ENCODE data around the gene CPPED1.

Gene CPPED1

DNA sequence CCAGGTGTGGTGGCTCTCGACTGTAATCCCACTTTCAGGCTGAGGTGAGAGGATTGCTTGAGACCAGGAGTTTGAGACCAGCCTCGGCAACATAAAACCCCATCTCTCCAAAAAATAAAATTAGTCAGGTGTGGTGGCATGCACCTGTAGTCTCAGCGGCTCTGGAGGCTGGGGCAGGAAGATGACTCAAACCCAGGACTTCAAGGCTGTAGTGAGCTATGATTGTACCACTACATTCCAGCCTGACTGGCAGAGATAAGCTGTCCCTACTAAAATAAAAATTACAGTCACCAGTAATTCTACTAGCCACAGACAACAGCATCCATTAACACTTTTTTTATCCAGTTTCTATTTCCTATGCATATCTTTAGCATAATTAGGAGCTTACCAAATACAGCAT, 176.3 kb downstream of the CPPED1 start:
- H3K4me1 ChIP-seq (ENCODE audit: control insufficient read depth, insufficient read depth, low read length): no peaks in the 10 kb centered on the region
- no peaks in the 10 kb centered on the region for H3K9me3 ChIP-seq (ENCODE audit: control insufficient read depth, insufficient read depth, low read length)
- H3K27me3 ChIP-seq (ENCODE audit: control insufficient read depth, insufficient read depth, low read length): no peaks in the 10 kb centered on the region
- H3K9ac ChIP-seq (ENCODE audit: low read depth, low read length): no peak overlapping the region
- H3K36me3 ChIP-seq (ENCODE audit: control insufficient read depth, insufficient read depth, low read length): no peaks in the 10 kb centered on the region
- no peak overlapping the region for H3K4me3 ChIP-seq (ENCODE audit: low read depth, low read length)

DNA sequence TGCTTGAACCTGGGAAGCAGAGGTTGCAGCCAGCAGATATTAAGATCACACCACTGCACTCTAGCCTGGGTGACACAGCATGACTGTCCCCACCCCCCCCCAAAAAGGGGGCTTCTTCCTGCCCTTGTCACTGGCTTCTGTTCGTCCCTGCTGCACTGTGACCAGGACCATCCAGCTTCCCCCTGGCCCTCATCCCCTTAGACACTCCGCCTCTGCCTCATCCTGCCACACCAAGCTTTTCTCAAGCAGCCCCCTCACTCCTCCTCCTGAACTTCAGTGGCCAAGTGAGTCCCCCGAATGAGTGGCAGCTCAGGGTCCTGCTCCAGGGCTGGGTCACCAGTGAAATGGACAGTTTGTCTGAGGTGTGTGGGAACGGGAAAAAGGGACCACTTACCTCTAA, 177.3 kb downstream of the CPPED1 start:
- Histone ChIP-seq H3K4me1 (ENCODE audit: control insufficient read depth, insufficient read depth, low read length) (no peaks in the 10 kb centered on the region), H3K27me3 (ENCODE audit: control insufficient read depth, insufficient read depth, low read length) (no peaks in the 10 kb centered on the region), H3K4me3 (ENCODE audit: low read depth, low read length) (no peak overlapping the region), H3K9me3 (ENCODE audit: control insufficient read depth, insufficient read depth, low read length) (no peaks in the 10 kb centered on the region), H3K36me3 (ENCODE audit: control insufficient read depth, insufficient read depth, low read length) (no peaks in the 10 kb centered on the region), H3K9ac (ENCODE audit: low read depth, low read length) (no peak overlapping the region)

DNA sequence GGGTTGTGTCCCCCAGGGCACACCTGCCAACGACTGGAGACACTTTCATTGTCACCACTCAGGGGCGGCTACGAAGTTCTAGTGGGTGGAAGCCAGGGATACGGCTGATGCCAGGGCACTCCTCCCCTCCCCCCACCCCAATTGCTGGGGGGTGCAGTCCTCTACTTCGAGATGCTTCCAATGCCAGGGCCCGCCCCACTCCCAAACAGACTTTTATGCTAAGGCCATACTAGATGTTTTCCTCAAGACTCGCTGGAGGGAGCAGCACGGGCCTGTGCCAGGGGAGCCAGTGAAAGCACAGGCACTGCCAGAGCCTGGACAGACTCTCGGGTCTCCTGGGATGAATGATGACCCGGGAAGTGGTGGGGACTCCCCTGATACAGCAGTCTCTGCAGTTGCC, 178.0 kb downstream of the CPPED1 start:
- Histone ChIP-seq H3K4me3 (ENCODE audit: low read depth, low read length) (no peak overlapping the region), H3K36me3 (ENCODE audit: control insufficient read depth, insufficient read depth, low read length) (no peaks in the 10 kb centered on the region), H3K9ac (ENCODE audit: low read depth, low read length) (no peak overlapping the region), H3K4me1 (ENCODE audit: control insufficient read depth, insufficient read depth, low read length) (no peaks in the 10 kb centered on the region), H3K9me3 (ENCODE audit: control insufficient read depth, insufficient read depth, low read length) (no peaks in the 10 kb centered on the region), H3K27me3 (ENCODE audit: control insufficient read depth, insufficient read depth, low read length) (no peaks in the 10 kb centered on the region)

DNA sequence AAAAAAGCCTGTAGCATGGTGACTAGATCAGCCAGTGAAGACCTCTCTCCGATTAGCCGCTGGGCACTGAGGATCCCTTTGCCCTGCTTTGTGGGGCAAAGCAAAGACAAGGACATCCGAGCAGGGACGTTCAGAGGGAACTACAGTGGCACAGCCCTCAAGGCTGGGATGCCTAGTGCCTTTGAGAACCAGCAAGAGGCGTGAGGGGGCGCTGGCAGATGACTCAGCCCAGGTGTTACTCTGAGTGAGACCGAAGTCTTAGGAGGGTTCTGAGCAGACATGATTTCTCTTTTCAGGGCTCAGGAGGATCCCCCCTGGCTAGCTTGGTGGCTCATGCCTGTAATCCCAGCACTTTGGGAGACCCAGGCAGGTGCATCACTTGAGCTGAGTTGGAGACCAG, 178.6 kb downstream of the CPPED1 start:
- H3K9me3 ChIP-seq (ENCODE audit: control insufficient read depth, insufficient read depth, low read length): no peaks in the 10 kb centered on the region
- H3K4me1 ChIP-seq (ENCODE audit: control insufficient read depth, insufficient read depth, low read length): no peaks in the 10 kb centered on the region
- no peaks in the 10 kb centered on the region for H3K27me3 ChIP-seq (ENCODE audit: control insufficient read depth, insufficient read depth, low read length)
- H3K9ac ChIP-seq (ENCODE audit: low read depth, low read length): no peak overlapping the region
- no peak overlapping the region for H3K4me3 ChIP-seq (ENCODE audit: low read depth, low read length)
- H3K36me3 ChIP-seq (ENCODE audit: control insufficient read depth, insufficient read depth, low read length): no peaks in the 10 kb centered on the region

DNA sequence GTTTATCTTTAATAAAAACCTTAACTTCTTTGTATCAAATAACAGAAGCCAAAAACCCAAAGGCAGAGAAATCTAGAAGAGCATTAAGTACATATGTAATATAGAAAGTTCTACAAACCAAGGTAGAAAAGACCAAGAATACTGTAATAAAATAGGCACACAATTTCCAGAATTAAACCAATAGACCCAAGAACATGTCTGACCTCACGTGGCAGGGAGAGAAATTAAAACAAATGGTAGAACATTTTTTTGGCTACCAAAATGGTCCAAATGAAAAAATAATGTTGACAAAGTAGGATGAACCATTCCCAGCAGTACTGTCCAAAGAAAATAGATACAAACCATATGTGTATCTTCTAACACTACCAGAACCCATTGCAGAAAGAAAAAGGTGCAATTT, 183.5 kb downstream of the CPPED1 start:
- no peaks in the 10 kb centered on the region for H3K9me3 ChIP-seq (ENCODE audit: control insufficient read depth, insufficient read depth, low read length)
- no peak overlapping the region for H3K4me3 ChIP-seq (ENCODE audit: low read depth, low read length)
- H3K36me3 ChIP-seq (ENCODE audit: control insufficient read depth, insufficient read depth, low read length): no peaks in the 10 kb centered on the region
- H3K4me1 ChIP-seq (ENCODE audit: control insufficient read depth, insufficient read depth, low read length): no peaks in the 10 kb centered on the region
- no peaks in the 10 kb centered on the region for H3K27me3 ChIP-seq (ENCODE audit: control insufficient read depth, insufficient read depth, low read length)
- H3K9ac ChIP-seq (ENCODE audit: low read depth, low read length): no peak overlapping the region

DNA sequence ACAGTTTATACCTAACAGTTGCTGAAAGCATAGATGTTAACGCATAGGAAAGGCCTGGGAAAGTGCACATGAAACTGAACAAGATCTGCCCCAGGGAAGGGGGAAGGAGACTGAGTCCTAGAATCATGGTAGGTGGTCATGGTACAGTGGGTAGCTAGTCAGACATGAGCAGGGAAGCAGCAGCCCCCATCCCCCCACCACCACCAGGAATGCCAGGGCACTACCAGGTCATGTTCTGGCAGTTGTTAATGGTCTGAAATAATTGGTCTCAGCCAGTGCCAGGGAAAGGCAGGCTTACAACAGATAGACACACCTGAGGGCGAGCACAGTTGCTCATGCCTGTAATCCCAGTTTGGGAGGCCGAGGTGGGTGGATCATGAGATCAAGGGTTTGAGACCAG, 185.2 kb downstream of the CPPED1 start:
- Histone ChIP-seq H3K4me3 (ENCODE audit: low read depth, low read length) (no peak overlapping the region), H3K4me1 (ENCODE audit: control insufficient read depth, insufficient read depth, low read length) (peaks cover 12% of the 10 kb centered on the region), H3K9me3 (ENCODE audit: control insufficient read depth, insufficient read depth, low read length) (no peaks in the 10 kb centered on the region), H3K27me3 (ENCODE audit: control insufficient read depth, insufficient read depth, low read length) (no peaks in the 10 kb centered on the region), H3K9ac (ENCODE audit: low read depth, low read length) (no peak overlapping the region), H3K36me3 (ENCODE audit: control insufficient read depth, insufficient read depth, low read length) (no peaks in the 10 kb centered on the region)

DNA sequence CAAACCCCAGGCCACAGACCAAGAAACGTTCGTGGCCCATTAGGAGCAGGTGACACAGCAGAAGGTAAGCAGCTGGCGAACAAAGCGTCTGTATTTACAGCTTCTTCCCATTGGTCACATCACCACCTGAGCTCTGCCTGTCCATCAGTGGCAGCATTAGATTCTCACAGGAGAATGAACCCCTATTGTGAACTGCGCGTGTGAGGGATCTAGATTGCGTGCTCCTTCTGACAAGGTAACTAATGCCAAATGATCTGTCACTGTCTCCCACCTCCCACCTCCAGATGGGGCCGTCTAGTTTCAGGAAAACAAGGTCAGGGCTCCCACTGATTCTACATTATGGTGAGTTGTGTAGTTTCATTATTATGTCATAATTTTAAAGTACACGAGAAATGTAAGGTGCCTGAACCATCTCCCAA, 186.3 kb downstream of the CPPED1 start:
- H3K4me1 ChIP-seq (ENCODE audit: control insufficient read depth, insufficient read depth, low read length): peaks cover 19% of the 10 kb centered on the region

DNA sequence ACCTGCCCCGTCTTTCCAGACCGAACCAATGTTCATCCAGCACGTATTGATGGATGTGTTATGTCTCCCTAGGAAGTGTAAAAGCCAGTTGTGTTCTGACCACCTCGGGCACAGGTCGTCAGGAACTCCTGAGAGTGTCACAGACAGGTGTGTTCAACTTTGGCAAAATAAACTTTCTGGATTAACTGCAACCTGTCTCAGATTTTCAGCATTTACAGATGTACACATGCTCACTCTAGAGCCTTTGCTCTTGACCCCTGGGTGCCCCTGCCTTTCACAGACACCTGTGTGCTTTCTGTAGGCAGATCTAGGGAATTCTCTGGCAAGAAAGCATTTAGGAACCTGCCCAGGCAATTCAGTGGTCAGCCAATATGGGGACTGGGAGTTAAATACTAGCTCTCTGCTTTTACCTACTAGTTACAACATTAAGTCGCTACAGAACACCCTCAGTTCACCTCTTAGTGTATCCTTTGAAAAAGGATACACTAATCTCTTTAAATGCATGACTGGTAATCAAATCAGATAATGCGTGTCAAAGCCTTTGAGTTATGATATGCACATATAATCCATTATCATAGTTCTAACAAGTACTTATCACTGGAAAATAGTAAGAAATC, 188.9 kb downstream of the CPPED1 start:
- Histone ChIP-seq H3K36me3 (ENCODE audit: control insufficient read depth, insufficient read depth, low read length) (no peaks in the 10 kb centered on the region), H3K9ac (ENCODE audit: low read depth, low read length) (no peak overlapping the region), H3K9me3 (ENCODE audit: control insufficient read depth, insufficient read depth, low read length) (no peaks in the 10 kb centered on the region), H3K4me3 (ENCODE audit: low read depth, low read length) (no peak overlapping the region), H3K27me3 (ENCODE audit: control insufficient read depth, insufficient read depth, low read length) (no peaks in the 10 kb centered on the region), H3K4me1 (ENCODE audit: control insufficient read depth, insufficient read depth, low read length) (peaks cover 20% of the 10 kb centered on the region)

More for the DNA sequence above, 186.3 kb downstream of the CPPED1 start:
- no peaks in the 10 kb centered on the region for H3K36me3 ChIP-seq (ENCODE audit: control insufficient read depth, insufficient read depth, low read length)
- no peak overlapping the region for H3K4me3 ChIP-seq (ENCODE audit: low read depth, low read length)
- no peak overlapping the region for H3K9ac ChIP-seq (ENCODE audit: low read depth, low read length)
- H3K27me3 ChIP-seq (ENCODE audit: control insufficient read depth, insufficient read depth, low read length): no peaks in the 10 kb centered on the region
- no peaks in the 10 kb centered on the region for H3K9me3 ChIP-seq (ENCODE audit: control insufficient read depth, insufficient read depth, low read length)

DNA sequence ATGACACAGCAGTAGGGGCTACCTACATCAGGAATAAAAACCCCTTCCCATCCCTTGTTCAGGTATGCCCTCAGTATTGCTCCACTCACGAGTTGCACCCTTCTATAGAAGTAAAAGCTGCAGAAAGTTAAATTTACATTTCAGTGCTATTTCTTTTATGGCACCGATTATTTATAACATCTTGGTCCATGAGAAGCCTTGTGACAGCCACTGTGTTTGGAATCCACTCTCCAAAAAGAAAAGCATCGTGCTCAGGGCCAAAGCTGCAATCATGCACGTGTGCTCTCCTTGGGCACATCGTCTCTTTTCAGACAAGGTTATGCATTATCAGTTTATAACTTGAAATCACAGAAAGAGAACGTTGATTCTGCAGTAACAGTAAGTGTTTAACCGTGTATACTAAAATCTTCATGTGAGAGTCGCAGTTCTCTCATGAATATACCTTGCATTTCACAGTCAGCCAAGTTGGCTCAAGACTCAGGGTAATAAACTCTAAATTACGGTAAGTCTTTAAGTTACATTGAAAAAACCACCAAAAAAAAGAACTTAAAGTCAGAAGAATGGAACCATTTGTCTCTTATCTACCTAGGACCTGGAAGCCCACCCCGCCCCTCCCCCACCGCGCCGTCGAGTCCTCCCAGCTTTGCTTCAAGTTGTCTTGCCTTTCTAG, 189.6 kb downstream of the CPPED1 start:
- Histone ChIP-seq H3K4me1 (ENCODE audit: control insufficient read depth, insufficient read depth, low read length) (peaks cover 20% of the 10 kb centered on the region), H3K36me3 (ENCODE audit: control insufficient read depth, insufficient read depth, low read length) (no peaks in the 10 kb centered on the region), H3K9ac (ENCODE audit: low read depth, low read length) (no peak overlapping the region), H3K4me3 (ENCODE audit: low read depth, low read length) (no peak overlapping the region), H3K27me3 (ENCODE audit: control insufficient read depth, insufficient read depth, low read length) (no peaks in the 10 kb centered on the region), H3K9me3 (ENCODE audit: control insufficient read depth, insufficient read depth, low read length) (no peaks in the 10 kb centered on the region)

DNA sequence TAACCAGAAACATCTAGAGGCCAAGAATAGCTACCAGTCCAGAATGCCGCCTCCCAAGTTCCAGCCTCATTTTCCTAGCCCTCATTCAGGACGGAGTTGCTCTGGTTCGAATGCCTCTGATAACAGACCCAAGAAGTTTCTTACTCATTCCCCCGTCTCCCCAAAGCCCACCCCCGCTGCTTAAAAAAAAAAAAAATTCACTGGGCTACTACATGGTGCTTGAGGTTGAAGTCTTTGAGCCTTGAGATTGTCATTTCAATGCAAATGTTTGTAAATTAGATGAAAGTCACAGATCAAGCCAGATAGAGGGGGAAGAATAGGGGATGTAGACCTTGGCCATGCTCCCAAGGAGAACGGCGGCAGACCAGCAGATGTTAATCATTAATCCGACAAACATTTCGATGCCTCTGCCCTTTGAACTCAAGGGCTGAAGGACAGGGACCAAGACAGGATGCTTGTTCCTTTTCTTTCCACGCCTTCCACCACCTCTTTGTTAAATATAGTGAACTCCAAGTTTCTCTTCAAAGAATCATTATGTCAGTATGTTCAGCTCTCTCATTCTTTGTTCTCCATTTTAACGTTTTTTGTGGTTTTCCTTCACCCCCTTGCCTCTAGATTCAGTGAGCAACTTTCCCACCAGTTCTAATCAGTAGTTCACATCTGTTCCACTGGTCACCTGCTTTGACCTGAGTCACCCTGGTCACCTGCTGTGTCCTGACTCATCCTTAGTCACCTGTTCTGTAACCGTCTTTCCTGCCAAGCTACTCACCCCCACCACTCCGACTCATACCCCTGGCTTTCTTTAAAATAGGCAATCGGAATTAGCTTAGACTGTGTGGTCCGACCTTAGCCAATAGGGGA, 190.3 kb downstream of the CPPED1 start:
- no peaks in the 10 kb centered on the region for H3K36me3 ChIP-seq (ENCODE audit: control insufficient read depth, insufficient read depth, low read length)
- no peaks in the 10 kb centered on the region for H3K27me3 ChIP-seq (ENCODE audit: control insufficient read depth, insufficient read depth, low read length)
- no peaks in the 10 kb centered on the region for H3K9me3 ChIP-seq (ENCODE audit: control insufficient read depth, insufficient read depth, low read length)
- H3K4me1 ChIP-seq (ENCODE audit: control insufficient read depth, insufficient read depth, low read length): peaks cover 20% of the 10 kb centered on the region
- no peak overlapping the region for H3K4me3 ChIP-seq (ENCODE audit: low read depth, low read length)
- no peak overlapping the region for H3K9ac ChIP-seq (ENCODE audit: low read depth, low read length)

DNA sequence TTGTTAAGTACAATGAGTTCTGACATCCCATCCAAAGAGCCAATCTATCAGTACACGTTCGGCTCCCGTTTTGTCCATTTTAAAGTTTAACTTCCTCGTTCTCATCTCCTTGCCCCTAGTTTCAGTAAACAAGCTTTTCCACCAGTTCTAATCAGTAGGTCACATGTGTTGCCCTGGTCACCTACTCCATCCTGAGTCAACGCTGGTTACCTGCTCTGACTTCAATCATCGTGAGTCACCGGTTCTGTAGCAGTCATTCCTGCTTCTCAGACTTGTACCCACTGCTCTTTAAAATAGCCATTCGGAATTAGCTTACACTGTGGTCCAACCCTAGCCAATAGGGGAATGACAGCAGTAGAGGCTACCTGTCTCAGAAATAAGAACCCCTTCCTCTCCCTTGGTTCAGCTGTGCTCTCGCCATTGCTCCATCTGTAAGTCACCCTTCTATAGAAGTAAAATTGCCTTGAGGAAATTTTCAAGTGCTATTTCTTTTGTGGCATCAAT, 191.0 kb downstream of the CPPED1 start:
- Histone ChIP-seq H3K9me3 (ENCODE audit: control insufficient read depth, insufficient read depth, low read length) (no peaks in the 10 kb centered on the region), H3K27me3 (ENCODE audit: control insufficient read depth, insufficient read depth, low read length) (no peaks in the 10 kb centered on the region), H3K9ac (ENCODE audit: low read depth, low read length) (no peak overlapping the region), H3K4me1 (ENCODE audit: control insufficient read depth, insufficient read depth, low read length) (peaks cover 20% of the 10 kb centered on the region), H3K36me3 (ENCODE audit: control insufficient read depth, insufficient read depth, low read length) (no peaks in the 10 kb centered on the region), H3K4me3 (ENCODE audit: low read depth, low read length) (no peak overlapping the region)

Data from iPS-15b (cell line).